ENCODE data around the gene BEST3. TPM values are rescaled to one million over a fixed set of nuclear protein-coding genes. Genes with fewer than 3 reads are reported as not detected.

Gene BEST3
- total RNA-seq, 1 experiment from 2014 or later, result 0.54 TPM

GRCh38 chr12:69739287-69740191, 40.4 kb upstream of the BEST3 start:
- ChIA-PET RAD21 (ENCODE audit: low non-redundant PET in 1 of 2, low total read pairs in 2 of 2, uncharacterized antibody in 2 of 2, unreplicated experiment in 2 of 2) (no interaction called here), POLR2A (no interaction called here), CTCF (no interaction called here)
- TF ChIP-seq FOSL1 (IDR thresholded peaks at IDR 0.05; ENCODE audit: low read depth) (no peak), REST (IDR thresholded peaks at IDR 0.05; ENCODE audit: low read depth) (no peak), SRF (IDR thresholded peaks at IDR 0.05; ENCODE audit: low read depth) (no peak), POLR2AphosphoS5 (IDR thresholded peaks at IDR 0.05; ENCODE audit: low read depth, low read length) (no peak), ZFX (IDR thresholded peaks at IDR 0.05) (peak; percentile 2; the same call in 1 of the 2 replicates), SIN3A (IDR thresholded peaks at IDR 0.05; ENCODE audit: low read depth) (peak; percentile 64; the same call in 1 of the 2 replicates), CTCF (IDR thresholded peaks at IDR 0.05 in 2 of 3, conservative IDR thresholded peaks at IDR 0.05 in 1 of 3; ENCODE audit: borderline replicate concordance in 1 of 3, insufficient read depth in 1 of 3, low read depth in 2 of 3, low read length in 2 of 3) (no peak), JUND (IDR thresholded peaks at IDR 0.05) (no peak), ELF1 (IDR thresholded peaks at IDR 0.05; ENCODE audit: borderline replicate concordance, low read depth) (no peak), SP1 (IDR thresholded peaks at IDR 0.05; ENCODE audit: low read depth) (no peak), POLR2A (IDR thresholded peaks at IDR 0.05; ENCODE audit: borderline replicate concordance, extremely low read depth, insufficient read depth, insufficient read length) (no peak), ATF3 (IDR thresholded peaks at IDR 0.05) (no peak), EZH2 (IDR thresholded peaks at IDR 0.05) (no peak), YY1 (IDR thresholded peaks at IDR 0.05; ENCODE audit: extremely low read depth, insufficient replicate concordance, low read depth, low read length) (no peak), RAD21 (IDR thresholded peaks at IDR 0.05; ENCODE audit: low read depth) (no peak), ZNF274 (IDR thresholded peaks at IDR 0.05; ENCODE audit: low read depth, low read length) (no peak), TCF7L2 (IDR thresholded peaks at IDR 0.05; ENCODE audit: borderline replicate concordance, extremely low read depth, insufficient read depth, insufficient read length) (peak; percentile 45), EZH2phosphoT487 (IDR thresholded peaks at IDR 0.05; ENCODE audit: borderline replicate concordance) (no peak), CEBPB (IDR thresholded peaks at IDR 0.05; ENCODE audit: low read depth) (peak; percentile 81), CBX3 (IDR thresholded peaks at IDR 0.05; ENCODE audit: low read depth) (no peak), MAX (IDR thresholded peaks at IDR 0.05) (0 out of 2 replicates have a peak, but pooled peaks have one; percentile 22)

More at GRCh38 chr12:69739287-69740191, 40.4 kb upstream of the BEST3 start:
- intact Hi-C loops (cut with micrococcal nuclease), result loop anchor here (2.0 to 5.0 kb wide), 2 partner anchors 72 to 269 kb away; partner anchors contain the start of gene FRS2
- no peaks in the 10 kb centered on the region for H4K20me1 ChIP-seq (ENCODE audit: insufficient read depth)
- no peaks in the 10 kb centered on the region for H3K9me2 ChIP-seq (ENCODE audit: insufficient read depth)
- H3K27ac ChIP-seq (ENCODE audit: low read depth, low read length), result peak overlapping the region; percentile 82
- peaks cover 7 to 14% of the 10 kb centered on the region in 2 experiments; a peak in 3 of 4 replicates for H3K4me1 ChIP-seq (ENCODE audit: control insufficient read depth in 1 of 2, insufficient read depth in 2 of 2, low read length in 2 of 2)
- H3K27me3 ChIP-seq (ENCODE audit: insufficient read depth, low read length), result no peaks in the 10 kb centered on the region
- BruUV-seq (replicated peaks), result no TSS peak
- H3K36me3 ChIP-seq (ENCODE audit: control insufficient read depth in 1 of 2, insufficient read depth in 2 of 2, low read length in 2 of 2), result no peaks in the 10 kb centered on the region
- ATAC-seq (peak; percentile 36), DNase-seq (ENCODE audit: low read depth, low spot score) (peak; percentile 4)
- peak overlapping the region; percentile 90 for H3K4me2 ChIP-seq (ENCODE audit: low read length)
- peak overlapping the region; percentile 66 for H3K9ac ChIP-seq (ENCODE audit: low read length)
- peak overlapping the region; percentile 69 to 81 for H3K4me3 ChIP-seq (replicated peaks in 1 of 2; ENCODE audit: low read depth in 1 of 2, low read length in 2 of 2)
- peak overlapping the region; percentile 64 for H2AFZ ChIP-seq (ENCODE audit: low read depth, low read length, poor library complexity, severe bottlenecking)
- H3K9me3 ChIP-seq (ENCODE audit: control insufficient read depth in 1 of 2, insufficient read depth in 1 of 2, low read depth in 1 of 2, low read length in 2 of 2), result no peaks in the 10 kb centered on the region
- H3K79me2 ChIP-seq (ENCODE audit: insufficient read depth, low read length), result peaks cover 26% of the 10 kb centered on the region
